Uterus (tissue), 2 donors: Measurements from ENCODE around the gene ANXA6.

ENCODE experiments used
- CTCF ChIP-seq, 4 experiments: fragments of 200-600 bp in 2 of 4; fragments of 450-650 bp in 2 of 4; sonication (generic) in 2 of 4; IDR thresholded peaks; one replicate each; pipeline ENCODE4 v1.5.1; 2016 to 2019; ENCODE audit warnings: antibody characterized with exemption in 4 of 4, mild to moderate bottlenecking in 2 of 4, moderate library complexity in 1 of 4
- POLR2A ChIP-seq, 2 donors: fragments of 450-650 bp; IDR thresholded peaks; one replicate each; pipeline ENCODE4 v1.6.1; 2016; ENCODE audit warnings: antibody characterized with exemption in 2 of 2, mild to moderate bottlenecking in 1 of 2, moderate library complexity in 1 of 2

GRCh38 chr5:151182976-151183375 is 25.4 kb upstream of the ANXA6 start:
- TF ChIP-seq CTCF (IDR thresholded peaks at IDR 0.05) (no peak), POLR2A (IDR thresholded peaks at IDR 0.05) (no peak)
